ENCODE data around the gene TSSC4.

TSSC4 gene

GRCh38 chr11:2369320-2369719, 31.2 kb upstream of the TSSC4 start:
- H3K9me3 ChIP-seq (ENCODE audit: control insufficient read depth, insufficient read depth, low read depth, low read length), result no peaks in the 10 kb centered on the region
- TF ChIP-seq ZNF488 (tag by site-specific recombination; IDR thresholded peaks at IDR 0.05) (no peak), ZXDB (tag by site-specific recombination; IDR thresholded peaks at IDR 0.05) (no peak), ZNF626 (tag by site-specific recombination; IDR thresholded peaks at IDR 0.05) (no peak), ZNF629 (tag by site-specific recombination; IDR thresholded peaks at IDR 0.05) (no peak), ZNF830 (tag by site-specific recombination; IDR thresholded peaks at IDR 0.05; ENCODE audit: low read depth) (no peak), ZNF184 (tag by site-specific recombination; IDR thresholded peaks at IDR 0.05) (no peak), ZNF341 (tag by site-specific recombination; IDR thresholded peaks at IDR 0.05; ENCODE audit: low read depth) (no peak), ZNF394 (tag by site-specific recombination; IDR thresholded peaks at IDR 0.05; ENCODE audit: borderline replicate concordance) (no peak), ZNF223 (tag by site-specific recombination; IDR thresholded peaks at IDR 0.05) (no peak)
- TF ChIP-seq, protein P1, sequence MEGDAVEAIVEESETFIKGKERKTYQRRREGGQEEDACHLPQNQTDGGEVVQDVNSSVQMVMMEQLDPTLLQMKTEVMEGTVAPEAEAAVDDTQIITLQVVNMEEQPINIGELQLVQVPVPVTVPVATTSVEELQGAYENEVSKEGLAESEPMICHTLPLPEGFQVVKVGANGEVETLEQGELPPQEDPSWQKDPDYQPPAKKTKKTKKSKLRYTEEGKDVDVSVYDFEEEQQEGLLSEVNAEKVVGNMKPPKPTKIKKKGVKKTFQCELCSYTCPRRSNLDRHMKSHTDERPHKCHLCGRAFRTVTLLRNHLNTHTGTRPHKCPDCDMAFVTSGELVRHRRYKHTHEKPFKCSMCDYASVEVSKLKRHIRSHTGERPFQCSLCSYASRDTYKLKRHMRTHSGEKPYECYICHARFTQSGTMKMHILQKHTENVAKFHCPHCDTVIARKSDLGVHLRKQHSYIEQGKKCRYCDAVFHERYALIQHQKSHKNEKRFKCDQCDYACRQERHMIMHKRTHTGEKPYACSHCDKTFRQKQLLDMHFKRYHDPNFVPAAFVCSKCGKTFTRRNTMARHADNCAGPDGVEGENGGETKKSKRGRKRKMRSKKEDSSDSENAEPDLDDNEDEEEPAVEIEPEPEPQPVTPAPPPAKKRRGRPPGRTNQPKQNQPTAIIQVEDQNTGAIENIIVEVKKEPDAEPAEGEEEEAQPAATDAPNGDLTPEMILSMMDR (tag by site-specific recombination; IDR thresholded peaks at IDR 0.05), result no peak
- ChIA-PET CTCF (no interaction called here), POLR2A (no interaction called here)
- H3K4me1 ChIP-seq (ENCODE audit: control insufficient read depth, insufficient read depth, low read length), result no peaks in the 10 kb centered on the region
- no peak overlapping the region for H3K27ac ChIP-seq (ENCODE audit: extremely low read depth, low read depth, low read length)
- no peak overlapping the region for H3K4me3 ChIP-seq (ENCODE audit: low read depth, low read length)
- no peaks in the 10 kb centered on the region for H3K36me3 ChIP-seq (ENCODE audit: control insufficient read depth in 2 of 2, insufficient read depth in 1 of 2, low read length in 2 of 2)

- no peak overlapping the region for H3K27ac ChIP-seq (ENCODE audit: extremely low read depth, low read depth, low read length)
- no peaks in the 10 kb centered on the region for H3K9me3 ChIP-seq (ENCODE audit: control insufficient read depth, insufficient read depth, low read depth, low read length)
- H3K4me3 ChIP-seq (ENCODE audit: low read depth, low read length), result no peak overlapping the region
- ChIA-PET POLR2A (no interaction called here), CTCF (no interaction called here)
- H3K4me1 ChIP-seq (ENCODE audit: control insufficient read depth, insufficient read depth, low read length), result no peaks in the 10 kb centered on the region
- H3K36me3 ChIP-seq (ENCODE audit: control insufficient read depth in 2 of 2, insufficient read depth in 1 of 2, low read length in 2 of 2), result no peaks in the 10 kb centered on the region
- TF ChIP-seq, protein P2, sequence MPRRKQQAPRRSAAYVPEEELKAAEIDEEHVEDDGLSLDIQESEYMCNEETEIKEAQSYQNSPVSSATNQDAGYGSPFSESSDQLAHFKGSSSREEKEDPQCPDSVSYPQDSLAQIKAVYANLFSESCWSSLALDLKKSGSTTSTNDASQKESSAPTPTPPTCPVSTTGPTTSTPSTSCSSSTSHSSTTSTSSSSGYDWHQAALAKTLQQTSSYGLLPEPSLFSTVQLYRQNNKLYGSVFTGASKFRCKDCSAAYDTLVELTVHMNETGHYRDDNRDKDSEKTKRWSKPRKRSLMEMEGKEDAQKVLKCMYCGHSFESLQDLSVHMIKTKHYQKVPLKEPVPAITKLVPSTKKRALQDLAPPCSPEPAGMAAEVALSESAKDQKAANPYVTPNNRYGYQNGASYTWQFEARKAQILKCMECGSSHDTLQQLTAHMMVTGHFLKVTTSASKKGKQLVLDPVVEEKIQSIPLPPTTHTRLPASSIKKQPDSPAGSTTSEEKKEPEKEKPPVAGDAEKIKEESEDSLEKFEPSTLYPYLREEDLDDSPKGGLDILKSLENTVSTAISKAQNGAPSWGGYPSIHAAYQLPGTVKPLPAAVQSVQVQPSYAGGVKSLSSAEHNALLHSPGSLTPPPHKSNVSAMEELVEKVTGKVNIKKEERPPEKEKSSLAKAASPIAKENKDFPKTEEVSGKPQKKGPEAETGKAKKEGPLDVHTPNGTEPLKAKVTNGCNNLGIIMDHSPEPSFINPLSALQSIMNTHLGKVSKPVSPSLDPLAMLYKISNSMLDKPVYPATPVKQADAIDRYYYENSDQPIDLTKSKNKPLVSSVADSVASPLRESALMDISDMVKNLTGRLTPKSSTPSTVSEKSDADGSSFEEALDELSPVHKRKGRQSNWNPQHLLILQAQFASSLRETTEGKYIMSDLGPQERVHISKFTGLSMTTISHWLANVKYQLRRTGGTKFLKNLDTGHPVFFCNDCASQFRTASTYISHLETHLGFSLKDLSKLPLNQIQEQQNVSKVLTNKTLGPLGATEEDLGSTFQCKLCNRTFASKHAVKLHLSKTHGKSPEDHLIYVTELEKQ (tag by site-specific recombination; IDR thresholded peaks at IDR 0.05; ENCODE audit: borderline replicate concordance), result no peak
- TF ChIP-seq, protein P3, sequence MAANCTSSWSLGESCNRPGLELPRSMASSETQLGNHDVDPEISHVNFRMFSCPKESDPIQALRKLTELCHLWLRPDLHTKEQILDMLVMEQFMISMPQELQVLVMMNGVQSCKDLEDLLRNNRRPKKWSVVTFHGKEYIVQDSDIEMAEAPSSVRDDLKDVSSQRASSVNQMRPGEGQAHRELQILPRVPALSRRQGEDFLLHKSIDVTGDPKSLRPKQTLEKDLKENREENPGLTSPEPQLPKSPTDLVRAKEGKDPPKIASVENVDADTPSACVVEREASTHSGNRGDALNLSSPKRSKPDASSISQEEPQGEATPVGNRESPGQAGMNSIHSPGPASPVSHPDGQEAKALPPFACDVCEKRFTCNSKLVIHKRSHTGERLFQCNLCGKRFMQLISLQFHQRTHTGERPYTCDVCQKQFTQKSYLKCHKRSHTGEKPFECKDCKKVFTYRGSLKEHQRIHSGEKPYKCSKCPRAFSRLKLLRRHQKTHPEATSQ (tag by site-specific recombination; IDR thresholded peaks at IDR 0.05), result no peak
- no peak for TF ChIP-seq ZNF155 (tag by site-specific recombination; IDR thresholded peaks at IDR 0.05)
- TF ChIP-seq ZNF777 (tag by site-specific recombination; IDR thresholded peaks at IDR 0.05; ENCODE audit: borderline replicate concordance), result no peak
- no peak for TF ChIP-seq ZNF366 (tag by site-specific recombination; conservative IDR thresholded peaks at IDR 0.05)
- TF ChIP-seq ZNF341 (tag by site-specific recombination; IDR thresholded peaks at IDR 0.05; ENCODE audit: low read depth), result no peak
- no peak for TF ChIP-seq ZNF211 (tag by site-specific recombination; IDR thresholded peaks at IDR 0.05; ENCODE audit: low read depth)
- no peak for TF ChIP-seq ZNF670 (tag by site-specific recombination; IDR thresholded peaks at IDR 0.05; ENCODE audit: low read depth)
- no peak for TF ChIP-seq ZBTB17 (tag by site-specific recombination; IDR thresholded peaks at IDR 0.05)
- TF ChIP-seq ZNF133 (tag by site-specific recombination; IDR thresholded peaks at IDR 0.05), result no peak
- no peak for TF ChIP-seq ZFP3 (tag by site-specific recombination; IDR thresholded peaks at IDR 0.05; ENCODE audit: low read depth)
- no peak for TF ChIP-seq GFI1B (tag by site-specific recombination; IDR thresholded peaks at IDR 0.05)
- no peak for TF ChIP-seq ZNF132 (tag by site-specific recombination; IDR thresholded peaks at IDR 0.05; ENCODE audit: borderline replicate concordance)
- TF ChIP-seq, protein P4, sequence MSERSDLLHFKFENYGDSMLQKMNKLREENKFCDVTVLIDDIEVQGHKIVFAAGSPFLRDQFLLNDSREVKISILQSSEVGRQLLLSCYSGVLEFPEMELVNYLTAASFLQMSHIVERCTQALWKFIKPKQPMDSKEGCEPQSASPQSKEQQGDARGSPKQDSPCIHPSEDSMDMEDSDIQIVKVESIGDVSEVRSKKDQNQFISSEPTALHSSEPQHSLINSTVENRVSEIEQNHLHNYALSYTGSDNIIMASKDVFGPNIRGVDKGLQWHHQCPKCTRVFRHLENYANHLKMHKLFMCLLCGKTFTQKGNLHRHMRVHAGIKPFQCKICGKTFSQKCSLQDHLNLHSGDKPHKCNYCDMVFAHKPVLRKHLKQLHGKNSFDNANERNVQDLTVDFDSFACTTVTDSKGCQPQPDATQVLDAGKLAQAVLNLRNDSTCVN (tag by site-specific recombination; optimal IDR thresholded peaks at IDR 0.05), result no peak
- TF ChIP-seq ZSCAN30 (tag by site-specific recombination; IDR thresholded peaks at IDR 0.05), result no peak
- TF ChIP-seq ZNF302 (tag by site-specific recombination; IDR thresholded peaks at IDR 0.05; ENCODE audit: low read depth), result no peak
- no peak for TF ChIP-seq ZNF585B (tag by site-specific recombination; IDR thresholded peaks at IDR 0.05)
- no peak for TF ChIP-seq ZNF114 (tag by site-specific recombination; IDR thresholded peaks at IDR 0.05)
Observed at GRCh38 chr11:2369896-2370295, 30.7 kb upstream of the TSSC4 start.
